HG03175 (cell line): Measurements from ENCODE around the gene KIRREL3.

Experiments
- ATAC-seq: cut with Tn5 transposase; IDR thresholded peaks from one replicate; pipeline ENCODE4 v1.9.1; 2021; ENCODE audit warnings: mild to moderate bottlenecking, moderate library complexity; ENCODE audit not compliant: unreplicated experiment

Gene KIRREL3

DNA sequence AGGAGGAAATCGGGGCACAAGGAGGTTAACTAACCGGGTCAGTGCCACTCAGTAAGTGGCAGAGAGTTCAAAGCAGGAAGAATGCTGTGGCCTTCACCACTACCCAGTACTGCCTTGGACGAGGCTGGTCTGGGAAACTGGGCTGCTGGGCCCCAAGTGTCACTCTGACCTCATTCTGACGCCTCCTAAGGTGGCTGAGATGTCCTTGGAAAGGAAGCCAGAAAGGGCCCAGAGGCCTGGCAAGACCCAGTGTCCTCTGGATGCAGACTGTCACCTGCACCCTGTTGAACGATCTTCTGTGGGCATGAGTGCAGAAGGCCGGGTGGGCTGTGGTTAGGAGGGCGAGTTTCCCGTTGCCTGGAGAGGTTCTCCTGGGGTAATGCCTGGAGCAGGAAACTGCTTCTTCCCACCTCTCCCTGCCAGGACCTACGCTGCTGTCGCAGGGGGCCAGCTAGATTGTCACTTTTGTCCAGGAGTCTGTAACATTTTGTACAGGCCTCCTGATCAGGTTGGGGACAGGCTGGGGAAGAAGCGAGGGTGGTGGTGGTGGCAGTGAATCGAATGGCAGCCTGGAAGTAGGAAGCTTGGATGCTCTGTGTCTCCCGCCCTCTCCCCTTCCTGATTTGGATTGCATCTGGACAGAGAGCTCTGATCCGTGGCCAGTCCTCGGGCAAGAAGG, 540.0 kb downstream of the KIRREL3 start:
- ATAC-seq: no peak

DNA sequence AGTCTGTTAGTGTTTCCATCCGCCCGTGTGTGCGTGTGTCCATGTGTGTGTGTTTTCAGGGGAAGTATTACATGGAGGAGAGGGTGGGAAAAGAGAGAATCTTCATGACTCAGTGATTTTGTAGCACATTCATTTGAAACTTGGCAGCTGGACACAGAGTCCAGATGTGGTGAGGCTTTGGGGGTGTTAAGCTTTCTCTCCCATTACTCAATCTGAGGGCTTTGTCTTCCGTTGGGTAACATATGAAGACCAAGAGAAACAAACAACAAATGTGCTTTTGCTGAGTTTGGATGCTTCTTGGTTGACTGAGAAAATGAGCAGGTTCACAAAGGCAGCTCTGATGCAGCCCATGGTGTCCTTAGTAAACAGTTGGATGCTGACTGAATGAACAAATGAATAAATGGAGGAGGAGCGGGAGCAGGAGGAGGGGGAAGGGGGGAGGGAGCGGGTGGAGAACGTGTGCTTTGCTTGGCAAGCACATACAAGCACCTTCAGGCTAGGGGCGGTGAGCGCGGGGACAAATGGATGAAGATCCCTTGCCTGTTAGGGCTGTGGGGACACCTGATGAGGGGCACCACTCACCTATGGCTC, 540.8 kb downstream of the KIRREL3 start:
- ATAC-seq: no peak

DNA sequence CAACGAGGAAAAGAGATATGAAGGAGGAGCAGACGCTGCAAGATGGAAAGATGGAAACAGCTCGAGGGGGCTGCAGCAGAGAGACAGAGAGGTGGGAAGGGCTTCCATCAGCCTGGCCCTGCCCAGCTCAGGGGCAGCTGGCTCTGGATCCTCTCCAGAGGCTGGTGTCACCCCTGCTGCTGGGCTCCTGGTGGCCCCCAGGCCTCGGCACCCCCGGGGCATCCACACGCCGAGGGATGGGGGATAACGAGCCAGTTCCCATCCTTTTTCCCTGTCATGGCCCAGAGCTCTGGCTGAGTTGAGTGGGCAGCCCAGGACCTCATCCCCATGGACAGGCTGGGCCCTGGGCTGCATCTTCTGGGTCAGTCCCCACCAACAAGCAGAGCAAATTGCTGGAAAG, 542.8 kb downstream of the KIRREL3 start:
- no peak for ATAC-seq

DNA sequence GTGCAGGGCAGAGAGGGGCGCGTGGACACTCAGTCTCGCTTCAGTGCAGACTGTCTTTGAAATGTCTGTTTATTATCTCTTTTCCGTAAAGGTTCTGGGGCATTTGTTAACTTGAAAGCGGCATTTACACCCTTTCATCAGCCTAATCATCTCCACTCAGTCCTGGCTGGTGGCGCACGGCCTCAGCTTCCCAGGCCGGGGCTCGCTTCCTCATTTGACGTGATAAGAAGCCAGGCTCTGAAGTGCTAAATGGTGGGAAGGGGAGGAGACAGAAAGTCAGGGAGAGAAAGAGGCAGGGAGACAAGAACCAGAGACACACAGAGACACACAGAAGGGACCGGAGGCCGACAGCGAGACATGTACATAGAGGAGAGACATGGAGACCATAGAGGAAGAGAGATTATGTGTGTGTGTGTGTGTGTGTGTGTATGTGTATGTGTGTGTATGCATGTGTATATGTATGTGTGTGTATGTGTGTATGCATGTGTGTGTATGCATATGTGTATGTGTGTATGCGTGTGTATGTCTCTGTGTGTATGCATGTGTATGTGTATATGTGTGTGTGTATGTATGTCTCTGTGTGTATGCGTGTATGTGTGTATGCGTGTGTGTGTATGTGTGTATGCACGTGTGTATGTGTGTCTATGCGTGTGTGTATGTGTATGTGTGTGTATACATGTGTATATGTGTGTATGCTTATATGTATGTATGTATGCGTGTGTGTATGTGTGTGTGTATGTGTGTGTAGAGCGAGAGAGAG, 543.6 kb downstream of the KIRREL3 start:
- ATAC-seq: no peak

DNA sequence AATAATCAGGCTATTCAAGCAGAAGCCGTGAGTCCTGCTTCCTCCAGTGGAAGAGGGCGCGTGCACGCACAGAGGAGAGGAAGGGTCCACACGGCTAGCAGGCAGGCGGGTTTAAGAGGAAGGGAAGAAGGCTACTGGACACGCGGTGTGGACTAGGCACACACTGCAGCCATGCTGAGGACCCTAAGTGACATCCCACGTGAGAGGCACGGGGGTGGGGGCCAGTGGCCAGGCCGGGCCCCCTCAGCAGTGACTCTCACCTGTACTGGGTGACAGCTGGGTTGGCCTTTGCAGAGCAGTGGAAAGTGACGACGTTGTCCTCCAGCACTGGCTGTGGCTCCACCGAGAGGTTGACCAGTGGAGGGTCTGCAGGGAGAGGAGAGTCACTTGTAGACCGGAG, 544.5 kb downstream of the KIRREL3 start:
- ATAC-seq: no peak

DNA sequence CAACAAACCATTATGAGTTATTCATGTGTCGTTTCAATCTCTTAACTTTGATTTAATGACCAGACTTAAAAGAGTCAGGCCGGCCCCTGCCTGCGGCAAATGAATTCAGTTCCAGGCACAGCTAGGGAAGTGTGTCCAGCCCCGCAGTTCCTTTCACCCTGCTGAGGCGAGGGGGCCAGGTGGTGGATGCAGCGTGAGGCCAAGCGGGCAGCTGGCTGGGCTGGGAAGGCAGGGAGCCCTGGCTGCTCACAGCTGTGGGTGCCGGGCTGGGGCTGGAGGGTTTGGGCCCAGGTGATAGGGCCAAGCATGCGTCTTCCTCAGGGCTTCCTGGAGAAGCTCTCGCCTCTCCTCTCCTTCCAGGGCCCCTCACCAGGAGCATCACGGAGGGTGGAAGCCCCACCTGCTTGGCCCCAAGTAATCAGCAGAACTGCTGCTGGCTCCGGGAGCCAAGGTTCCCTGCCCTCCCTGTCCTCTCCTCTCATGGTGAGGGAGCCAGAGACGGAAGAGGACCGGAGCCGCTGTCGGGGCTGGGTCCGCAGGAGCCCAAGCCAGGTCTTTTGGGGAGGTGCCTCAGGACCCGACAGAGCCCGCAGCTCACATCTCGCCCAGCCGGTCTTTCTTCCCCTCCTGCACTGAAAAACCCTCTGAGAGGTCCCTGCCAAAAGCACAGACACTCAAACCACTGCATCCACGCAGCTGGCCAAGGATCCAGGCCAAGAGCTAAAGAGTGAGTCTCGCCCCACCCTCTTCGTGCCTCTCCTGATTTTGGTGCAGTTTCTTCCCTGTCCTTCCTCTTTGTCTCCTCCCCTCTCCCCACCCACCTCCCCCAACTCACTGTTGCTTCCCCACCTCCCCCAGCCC, 548.1 kb downstream of the KIRREL3 start:
- no peak for ATAC-seq

DNA sequence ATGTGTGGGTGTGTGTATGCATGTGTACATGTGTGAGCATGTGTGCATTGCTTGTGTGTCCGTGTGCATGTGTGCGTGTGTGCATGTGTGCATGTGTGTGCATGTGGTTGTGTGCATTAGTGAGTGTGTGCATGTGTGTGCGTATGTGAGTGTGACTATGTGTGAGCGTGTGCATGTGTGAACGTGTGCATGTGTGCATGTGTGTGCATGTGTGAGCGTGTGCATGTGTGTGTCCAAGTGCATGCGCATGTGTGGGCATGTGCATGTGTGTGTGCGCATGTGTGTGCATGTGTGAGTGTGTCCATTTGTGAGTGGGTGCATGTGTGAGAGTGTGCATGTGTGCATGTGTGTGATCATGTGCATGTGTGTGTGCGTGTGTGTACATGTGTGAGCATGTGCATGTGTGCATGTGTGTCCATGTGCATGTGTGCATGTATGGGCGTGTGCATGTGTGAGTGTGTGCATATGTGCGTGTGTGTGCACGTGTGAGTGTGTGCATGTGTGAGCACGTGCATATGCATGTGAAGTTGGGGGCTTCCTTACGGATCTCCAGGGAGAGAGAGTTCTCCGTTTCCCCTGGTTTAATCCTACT, 549.3 kb downstream of the KIRREL3 start:
- ATAC-seq: no peak

DNA sequence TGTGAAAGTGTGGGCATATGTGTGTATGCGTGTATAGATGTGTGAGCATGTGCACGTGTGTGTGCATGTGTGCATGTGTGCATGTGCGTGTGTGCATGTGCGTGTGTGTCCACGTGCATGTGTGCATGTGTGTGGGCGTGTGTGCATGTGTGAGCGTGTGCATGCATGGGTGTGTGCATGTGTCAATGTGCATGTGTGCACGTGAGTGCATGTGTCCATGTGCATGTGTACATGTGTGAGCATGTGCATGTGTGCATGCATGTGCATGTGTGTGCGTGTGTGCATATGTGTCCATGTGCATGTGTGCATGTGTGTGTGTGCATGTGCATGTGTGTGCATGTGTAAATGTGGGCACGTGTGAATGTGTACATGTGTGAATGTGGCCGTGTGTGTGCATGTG, 549.8 kb downstream of the KIRREL3 start:
- no peak for ATAC-seq

DNA sequence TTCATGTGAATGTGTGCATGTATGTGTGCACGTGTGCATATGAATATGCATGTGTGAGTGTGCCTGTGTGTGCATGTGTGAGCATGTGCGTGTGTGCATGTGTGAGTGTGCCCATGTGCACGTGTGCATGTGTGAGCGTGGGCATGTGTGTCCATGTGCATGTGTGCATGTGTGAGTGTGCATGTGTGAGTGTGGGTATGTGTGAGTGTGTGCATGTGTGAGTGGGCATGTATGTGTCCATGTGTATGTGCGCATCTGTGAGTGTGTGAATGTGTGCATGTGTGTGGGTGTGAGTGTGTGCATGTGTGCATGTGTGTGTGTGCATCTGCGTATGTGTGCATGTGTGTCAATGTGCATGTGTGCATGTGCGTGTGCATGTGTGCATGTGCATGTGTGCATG, 550.4 kb downstream of the KIRREL3 start:
- no peak for ATAC-seq

DNA sequence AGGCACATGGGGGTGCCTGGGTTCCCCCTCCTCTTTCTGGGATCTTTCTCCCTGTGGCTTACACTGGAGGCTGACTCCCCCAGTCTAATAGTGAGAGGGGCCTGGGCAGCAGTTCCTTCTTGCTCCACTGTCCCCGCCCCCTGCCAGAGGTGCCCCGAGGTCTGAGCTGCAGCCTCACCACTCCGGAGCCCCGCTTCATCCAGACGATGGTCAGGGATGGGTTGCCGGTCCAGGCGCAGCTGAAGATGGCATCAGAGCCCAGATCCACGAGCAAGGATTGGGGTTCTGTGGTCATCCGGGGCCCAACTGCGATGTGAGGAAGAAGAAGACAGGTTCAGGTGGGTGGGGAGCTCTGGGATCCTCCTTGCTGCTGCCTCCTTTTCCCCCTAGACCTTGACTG, 554.0 kb downstream of the KIRREL3 start:
- no peak for ATAC-seq

DNA sequence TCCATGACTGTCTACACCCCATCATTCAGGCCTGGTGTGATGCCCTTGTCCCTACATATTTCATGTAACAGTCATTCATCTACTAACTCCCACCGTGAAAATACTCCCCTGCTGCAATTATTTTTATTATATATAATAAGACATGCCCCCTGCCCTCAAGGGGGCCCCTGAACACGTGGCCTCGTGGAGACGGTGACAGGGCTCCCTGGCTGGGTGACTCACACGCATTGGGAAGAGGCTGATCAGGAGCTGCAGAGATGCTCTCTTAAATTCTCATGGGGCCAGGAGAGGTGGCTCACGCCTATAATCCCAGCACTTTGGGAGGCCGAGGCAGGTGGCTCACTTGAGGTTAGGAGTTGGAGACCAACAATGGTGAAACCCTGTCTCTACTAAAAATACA, 556.5 kb downstream of the KIRREL3 start:
- ATAC-seq: no peak

DNA sequence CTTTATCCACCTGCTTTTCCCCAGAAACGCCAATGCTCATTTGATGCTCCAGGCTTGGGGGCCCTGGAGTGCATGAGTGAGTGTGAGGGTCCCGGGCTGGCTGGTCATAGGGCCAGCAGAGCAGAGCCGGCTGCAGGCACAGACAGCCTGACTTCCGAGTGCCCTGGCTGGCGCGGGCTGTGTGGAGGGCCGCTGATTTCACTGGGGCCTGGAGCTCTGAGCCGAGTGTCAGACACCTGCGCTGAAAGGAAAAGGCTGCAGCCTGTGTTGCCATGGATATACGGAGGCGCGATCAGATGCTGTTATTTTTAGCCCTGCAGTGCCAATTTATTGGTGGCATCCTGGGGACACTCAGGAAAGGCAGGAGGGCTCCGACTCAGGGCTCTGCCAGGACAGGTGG, 557.5 kb downstream of the KIRREL3 start:
- no peak for ATAC-seq

DNA sequence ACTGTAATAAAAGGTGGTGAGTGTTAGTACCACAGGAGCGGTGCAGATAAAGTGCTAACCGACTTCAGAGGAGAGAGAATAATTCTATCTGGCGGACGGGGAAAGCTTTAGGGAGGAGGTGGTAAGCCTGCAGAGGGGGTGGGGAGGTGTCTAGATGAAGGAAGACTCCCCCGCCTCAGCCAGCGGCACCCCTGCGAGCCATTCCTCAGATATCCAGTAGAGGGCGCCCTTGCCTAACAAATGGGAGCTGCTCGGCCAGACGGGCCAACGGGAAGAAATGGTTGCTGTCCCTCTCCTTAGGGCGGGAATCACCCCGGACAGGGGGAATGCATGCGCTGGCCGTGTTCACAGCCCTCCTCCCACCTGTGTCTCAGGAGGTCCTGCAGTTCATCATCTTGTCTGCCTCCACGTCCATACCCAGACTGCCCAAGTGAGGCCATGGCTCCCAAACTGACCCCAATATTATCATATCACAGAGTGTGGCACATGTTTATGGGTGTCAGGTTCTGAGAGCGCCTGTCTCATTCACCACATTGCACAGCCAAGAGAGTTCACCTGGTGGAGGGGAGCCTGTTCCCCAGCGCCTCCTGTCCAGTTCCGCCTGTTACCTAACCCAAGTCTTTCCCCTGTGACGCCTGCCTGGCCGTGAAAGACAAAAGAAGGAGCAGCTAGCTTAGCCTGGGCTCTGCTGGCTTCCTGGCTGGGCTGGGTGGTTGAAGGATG, 559.6 kb downstream of the KIRREL3 start:
- peak; percentile 79 for ATAC-seq

DNA sequence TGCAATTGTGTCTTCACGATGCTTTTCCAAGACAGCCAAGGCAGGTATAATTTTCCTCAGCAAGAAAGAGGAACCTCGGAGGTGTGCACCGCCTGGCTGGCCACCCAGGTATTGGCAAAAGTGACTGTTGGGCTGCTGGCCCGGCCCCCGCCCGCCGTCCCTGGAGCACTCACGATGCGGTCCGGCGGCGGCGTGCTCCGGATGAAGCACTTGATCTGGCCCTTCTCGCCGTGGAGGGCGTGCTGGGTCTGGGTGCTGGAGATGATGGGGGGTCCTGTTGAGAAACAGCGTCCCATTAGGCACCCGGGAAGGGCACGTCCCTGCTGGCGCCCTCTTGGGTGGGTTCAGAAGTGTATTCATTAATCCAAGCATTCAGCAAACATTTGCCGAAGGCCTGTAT, 560.3 kb downstream of the KIRREL3 start:
- ATAC-seq: no peak

DNA sequence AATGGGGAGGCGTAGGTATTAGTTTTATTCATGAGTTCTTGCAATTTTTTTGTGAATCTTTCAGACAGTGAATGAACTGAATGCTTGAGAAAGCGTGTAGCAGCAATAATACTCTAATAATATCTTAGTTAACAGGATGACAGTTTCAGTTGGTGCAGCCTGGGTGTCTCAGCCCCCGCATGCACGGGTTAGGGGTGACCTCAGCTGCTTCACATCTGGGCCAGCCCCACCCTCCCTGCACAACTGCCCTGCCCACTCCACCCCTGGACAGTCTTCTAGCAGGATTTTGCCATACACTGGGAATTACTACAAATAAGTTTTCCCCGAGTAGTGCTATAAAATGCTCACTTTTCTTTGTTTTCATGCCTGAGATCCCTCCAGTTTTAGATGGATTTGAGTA, 561.9 kb downstream of the KIRREL3 start:
- ATAC-seq: no peak

DNA sequence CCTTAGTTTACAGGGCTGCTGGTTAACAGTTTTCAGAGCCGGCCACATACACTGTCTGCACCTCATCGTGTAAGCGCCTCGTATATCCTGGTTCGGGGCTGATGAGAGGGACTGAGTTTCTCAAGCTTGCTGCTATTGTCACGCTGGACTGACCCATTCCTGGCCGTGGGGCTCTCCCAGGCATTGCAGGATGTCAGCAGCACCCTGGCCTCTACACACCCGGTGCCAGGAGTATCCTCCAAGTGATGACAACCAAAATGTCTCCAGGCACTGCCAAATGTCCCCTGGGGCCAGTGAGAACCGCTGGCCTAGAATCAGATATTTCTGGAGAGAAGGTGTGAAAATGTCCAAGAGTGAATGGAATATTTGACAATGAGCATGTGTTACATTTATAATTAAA, 562.3 kb downstream of the KIRREL3 start:
- no peak for ATAC-seq

DNA sequence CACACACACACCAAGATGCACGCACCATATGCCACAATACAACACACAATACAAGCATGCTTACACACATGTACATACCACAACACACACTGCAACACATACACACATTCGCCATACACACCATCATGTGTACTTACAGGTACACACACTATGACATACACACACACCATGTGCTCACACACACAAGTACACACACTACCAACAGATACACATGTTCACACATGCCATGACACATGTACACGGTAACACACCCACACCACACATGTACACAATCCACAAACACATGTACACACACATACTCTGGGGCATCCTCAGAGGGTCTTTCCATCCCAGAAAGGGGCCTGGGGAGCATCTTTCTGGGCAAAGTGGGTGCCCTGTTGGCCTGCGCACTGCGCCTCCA, 562.8 kb downstream of the KIRREL3 start:
- no peak for ATAC-seq

DNA sequence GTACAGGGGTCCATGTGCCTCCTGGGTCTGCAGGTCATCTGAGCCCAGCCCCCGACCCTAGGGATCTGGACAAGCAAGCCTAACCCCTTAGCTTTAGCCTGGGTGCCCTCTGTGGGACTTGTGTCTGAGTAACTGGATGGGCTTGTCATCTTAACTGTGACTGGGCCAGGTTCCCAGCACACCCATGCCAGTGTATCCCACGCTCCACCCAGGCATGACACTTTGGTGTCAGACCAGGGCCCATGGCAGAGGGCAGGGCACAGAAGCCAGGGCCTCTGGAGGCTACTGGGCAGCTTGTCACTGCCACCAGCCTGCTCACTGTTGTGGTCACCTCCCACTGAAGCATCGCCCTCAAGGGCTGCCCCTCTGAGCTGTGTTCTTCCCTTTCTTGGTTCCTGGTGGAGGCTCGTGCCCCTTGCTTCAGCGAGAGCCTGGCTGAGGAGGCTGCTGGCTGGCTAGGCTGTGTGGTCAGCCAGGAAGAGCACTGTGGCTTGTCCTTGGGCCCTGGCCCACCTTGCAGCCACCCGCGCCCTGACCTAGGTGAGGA, 564.3 kb downstream of the KIRREL3 start:
- ATAC-seq: no peak

DNA sequence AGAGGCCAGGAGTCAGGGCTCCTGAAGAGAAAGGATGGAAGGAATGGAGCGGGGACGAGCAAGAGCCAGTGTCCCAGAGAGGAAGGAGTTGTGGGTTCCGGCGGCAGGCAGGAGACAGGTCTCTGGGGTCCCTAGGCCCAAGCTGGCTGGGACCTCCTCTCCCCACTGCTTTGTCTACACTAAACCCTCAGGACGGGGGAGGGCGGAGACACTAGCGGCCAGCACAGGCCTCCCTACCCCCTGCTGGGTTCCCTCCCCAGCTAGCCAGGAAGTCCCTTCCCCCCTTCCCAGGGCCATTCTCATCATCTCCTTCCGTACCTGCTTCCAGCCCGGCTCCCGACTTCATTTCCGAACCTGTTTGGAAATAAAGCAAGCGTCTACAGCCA, 565.6 kb downstream of the KIRREL3 start:
- ATAC-seq: no peak
